AG09319 (cell line): ENCODE results near the gene FYCO1.

Experiments
- DNase-seq: peaks from one replicate; pipeline ENCODE4 v3.0.0-alpha.2; 2010; ENCODE audit warnings: low read depth; ENCODE audit errors: extremely low read depth
- CTCF ChIP-seq: IDR thresholded peaks from 2 replicates; pipeline ENCODE4 v1.5.1; 2011; ENCODE audit warnings: low read depth, mild to moderate bottlenecking, inconsistent platforms, low read length, moderate library complexity

FYCO1 gene

GRCh38 chr3:45966371-45966791 is 29.2 kb downstream of the FYCO1 start:
- no peak for TF ChIP-seq CTCF
- DNase-seq, result no peak

- DNase-seq, result no peak
- no peak for TF ChIP-seq CTCF
Observed at GRCh38 chr3:45965653-45966052, 30.0 kb downstream of the FYCO1 start.

- DNase-seq, result no peak
- TF ChIP-seq CTCF, result no peak
Observed at GRCh38 chr3:45965253-45965652, 30.4 kb downstream of the FYCO1 start.

- DNase-seq, result no peak
- no peak for TF ChIP-seq CTCF
Observed at GRCh38 chr3:45964139-45964538, 31.5 kb downstream of the FYCO1 start.

- DNase-seq, result no peak
- TF ChIP-seq CTCF, result no peak
Observed at GRCh38 chr3:45962033-45962432, 33.6 kb downstream of the FYCO1 start.

- DNase-seq, result no peak
- TF ChIP-seq CTCF, result no peak
Observed at GRCh38 chr3:45960289-45960688, 35.3 kb downstream of the FYCO1 start.

- no peak for TF ChIP-seq CTCF
- DNase-seq, result no peak
Observed at GRCh38 chr3:45959201-45959600, 36.4 kb downstream of the FYCO1 start.
